B cell (primary cell): Measurements from ENCODE around the gene HIC2. TPM values are rescaled to one million over a fixed set of nuclear protein-coding genes. Genes with fewer than 3 reads are reported as not detected.

ENCODE experiments used
- polyA plus RNA-seq: library from polyadenylated mRNA; depleted of rRNA; stranded (reverse); fragments of >200 nt; gene quantifications from 2 replicates; pipeline ENCODE4 v1.2.3, GENCODE V29; 2012
- small RNA-seq: library from RNA; depleted of rRNA; stranded (forward); fragments of <200 nt; gene quantifications from one replicate; pipeline ENCODE3, GENCODE V24; 2012; ENCODE audit warnings: low replicate concordance, low read depth; ENCODE audit not compliant: insufficient read length
- total RNA-seq, 2 donors: library from RNA; stranded (reverse); fragments of 120-200 nt in 1 of 2; gene quantifications; 1 replicate in 1 of 2; 2 replicates in 1 of 2; pipeline versions ENCODE4 v1.2.3 to v1.2.4, GENCODE V29; 2013 to 2022

Gene HIC2
- total and polyA plus RNA-seq, 2 donors (not counting 1 experiment from before 2014, with no cell fraction given): 2.9 to 8.1 TPM

Small RNA genes within 50 kb of the gene (small RNA-seq; reads per million reads assigned to genes)
- not detected for gene RF00492
- gene RN7SKP63: not detected

Other genes with a start within 250 kb of the HIC2 start
- 0.49 and 1.6 TPM in 2 replicates for gene RIMBP3B, start 33.6 kb upstream of the HIC2 start, total RNA-seq
- gene RIMBP3B, start 33.6 kb upstream of the HIC2 start, polyA plus RNA-seq: not detected in 2 replicates
- 4.5 and 5.0 TPM in 2 replicates for gene TMEM191C, start 50.0 kb downstream of the HIC2 start, total RNA-seq
- 5.2 and 5.8 TPM in 2 replicates for gene TMEM191C, start 50.0 kb downstream of the HIC2 start, polyA plus RNA-seq
- 0.89 and 1.3 TPM in 2 replicates for gene RIMBP3C, start 134.1 kb downstream of the HIC2 start, total RNA-seq
- 0.10 and 0.22 TPM in 2 replicates for gene RIMBP3C, start 134.1 kb downstream of the HIC2 start, polyA plus RNA-seq
- 28.6 and 30.9 TPM in 2 replicates for gene UBE2L3, start 150.3 kb downstream of the HIC2 start, total RNA-seq
- gene UBE2L3, start 150.3 kb downstream of the HIC2 start, polyA plus RNA-seq: 11.8 and 13.5 TPM in 2 replicates
- 46.6 and 48.8 TPM in 2 replicates for gene YDJC, start 212.7 kb downstream of the HIC2 start, total RNA-seq
- gene YDJC, start 212.7 kb downstream of the HIC2 start, polyA plus RNA-seq: 55.4 and 82.8 TPM in 2 replicates
- gene CCDC116, start 215.4 kb downstream of the HIC2 start, total RNA-seq: 0.52 and 0.63 TPM in 2 replicates
- gene CCDC116, start 215.4 kb downstream of the HIC2 start, polyA plus RNA-seq: 0.29 and 0.55 TPM in 2 replicates
- gene SDF2L1, start 224.9 kb downstream of the HIC2 start, total RNA-seq: 10.6 and 15.2 TPM in 2 replicates
- 23.5 and 26.4 TPM in 2 replicates for gene SDF2L1, start 224.9 kb downstream of the HIC2 start, polyA plus RNA-seq
- gene PPIL2, start 248.6 kb downstream of the HIC2 start, total RNA-seq: 71.1 and 80.1 TPM in 2 replicates
- 71.2 and 81.8 TPM in 2 replicates for gene PPIL2, start 248.6 kb downstream of the HIC2 start, polyA plus RNA-seq